GM21576 (cell line): ENCODE measurements around the gene MCF2L.

Source experiments
- ATAC-seq: cut with Tn5 transposase; IDR thresholded peaks from one replicate; pipeline ENCODE4 v1.9.1; 2021; ENCODE audit warnings: mild to moderate bottlenecking, moderate library complexity; ENCODE audit not compliant: unreplicated experiment

Gene MCF2L

DNA sequence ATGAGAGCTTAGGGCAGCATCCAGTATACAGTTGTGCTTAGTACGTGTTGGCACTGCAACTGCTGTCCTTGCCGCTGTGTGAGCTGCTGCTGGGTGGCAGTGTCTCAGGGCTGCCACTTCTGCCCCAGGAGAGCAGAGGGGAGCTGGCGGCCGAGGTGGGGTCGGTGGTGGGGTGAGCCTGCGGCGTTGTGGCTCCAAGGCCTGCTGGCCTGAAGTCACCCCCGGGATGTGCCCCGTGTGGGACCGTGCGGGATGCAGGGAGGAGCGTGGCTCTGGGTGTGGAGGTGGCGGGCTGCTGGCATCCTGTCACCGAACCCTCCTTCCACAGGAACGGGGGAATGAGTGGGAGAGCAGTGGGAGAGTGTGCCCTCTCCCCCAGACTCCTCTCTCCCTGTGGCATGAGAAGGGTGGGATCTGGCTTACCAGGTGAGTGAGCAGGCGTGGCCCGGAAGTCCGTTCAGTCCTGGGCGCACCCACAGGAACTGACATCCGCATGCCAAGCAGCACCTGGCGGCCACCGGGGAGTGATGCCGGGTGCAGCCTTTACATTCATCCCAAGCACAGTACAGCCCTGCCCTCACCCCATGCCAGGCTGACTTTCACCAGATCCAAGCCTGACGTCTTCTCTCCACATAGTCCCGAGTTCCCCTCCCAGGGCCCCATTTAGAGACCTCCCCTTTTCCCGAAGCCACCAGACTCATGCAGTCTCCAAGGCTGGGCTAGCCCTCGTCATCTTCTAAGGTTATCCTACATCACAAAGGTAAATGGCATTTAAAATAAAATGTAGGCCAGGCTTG is 26.6 kb downstream of the MCF2L start:
- ATAC-seq: no peak

DNA sequence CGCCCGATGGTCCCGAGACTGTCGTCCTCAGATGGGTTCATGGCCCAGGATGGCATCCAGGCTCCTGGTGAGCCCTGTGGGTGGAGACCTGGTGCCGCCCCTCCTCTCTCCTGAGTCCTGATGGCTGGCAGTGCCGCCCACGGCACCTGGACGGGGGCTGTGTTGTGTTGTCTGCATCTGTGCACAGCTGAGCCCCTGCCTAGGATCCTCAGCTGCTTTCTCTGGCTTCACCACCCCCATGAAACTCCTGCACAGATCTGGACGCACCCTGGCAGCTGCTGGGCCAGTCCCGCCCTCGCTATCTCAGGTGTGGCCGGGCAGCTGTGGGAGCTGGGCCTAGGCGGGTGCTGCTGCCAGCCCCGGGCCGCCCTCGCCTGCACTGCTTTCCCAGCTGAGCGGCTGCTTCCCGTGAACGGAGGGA is 27.7 kb downstream of the MCF2L start:
- no peak for ATAC-seq

DNA sequence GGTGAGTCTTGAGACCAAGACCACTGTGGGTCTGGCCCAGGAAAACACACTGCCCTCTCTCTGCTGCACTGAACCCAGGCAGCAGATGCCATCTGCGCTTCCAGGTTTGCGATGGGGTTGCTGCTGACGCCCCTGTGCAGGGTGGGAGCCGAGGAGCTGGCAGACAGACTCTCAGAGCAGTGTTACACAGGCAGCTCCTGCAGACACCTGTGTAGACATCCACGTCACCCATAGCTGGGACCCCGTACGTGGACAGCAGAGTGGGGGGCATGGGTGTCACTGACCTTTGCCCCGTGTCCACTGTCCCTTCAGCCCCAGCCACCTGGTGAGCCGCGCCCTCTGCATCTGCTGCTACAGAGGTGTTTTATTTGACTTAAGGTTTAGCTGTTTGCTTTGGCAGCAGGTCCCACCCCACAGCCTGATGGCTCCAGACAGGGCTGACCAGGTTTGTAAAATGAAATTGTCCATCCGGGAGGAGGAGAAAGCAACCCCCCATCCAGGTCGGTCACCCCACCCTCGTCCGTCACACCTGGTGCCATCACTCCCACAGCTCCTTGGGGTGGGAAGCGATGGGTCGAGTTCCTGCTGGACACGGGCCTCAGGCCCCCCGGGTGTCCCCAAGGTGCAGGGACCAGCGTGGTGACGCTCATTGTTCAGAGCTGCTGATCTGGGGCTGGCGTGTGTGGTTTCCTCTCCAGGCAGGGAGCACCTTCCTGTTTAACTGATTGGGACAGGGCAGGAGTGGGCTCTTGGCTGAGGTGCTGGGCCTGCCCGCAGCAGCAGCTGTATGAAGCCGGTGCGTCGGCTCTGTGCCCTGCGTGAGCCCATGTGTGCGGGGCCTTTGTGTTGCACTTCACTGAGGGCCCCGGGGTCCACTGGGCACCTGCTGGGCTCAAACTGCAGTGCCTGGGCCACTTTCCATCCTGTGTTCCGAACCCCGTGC is 28.4 kb downstream of the MCF2L start:
- no peak for ATAC-seq

DNA sequence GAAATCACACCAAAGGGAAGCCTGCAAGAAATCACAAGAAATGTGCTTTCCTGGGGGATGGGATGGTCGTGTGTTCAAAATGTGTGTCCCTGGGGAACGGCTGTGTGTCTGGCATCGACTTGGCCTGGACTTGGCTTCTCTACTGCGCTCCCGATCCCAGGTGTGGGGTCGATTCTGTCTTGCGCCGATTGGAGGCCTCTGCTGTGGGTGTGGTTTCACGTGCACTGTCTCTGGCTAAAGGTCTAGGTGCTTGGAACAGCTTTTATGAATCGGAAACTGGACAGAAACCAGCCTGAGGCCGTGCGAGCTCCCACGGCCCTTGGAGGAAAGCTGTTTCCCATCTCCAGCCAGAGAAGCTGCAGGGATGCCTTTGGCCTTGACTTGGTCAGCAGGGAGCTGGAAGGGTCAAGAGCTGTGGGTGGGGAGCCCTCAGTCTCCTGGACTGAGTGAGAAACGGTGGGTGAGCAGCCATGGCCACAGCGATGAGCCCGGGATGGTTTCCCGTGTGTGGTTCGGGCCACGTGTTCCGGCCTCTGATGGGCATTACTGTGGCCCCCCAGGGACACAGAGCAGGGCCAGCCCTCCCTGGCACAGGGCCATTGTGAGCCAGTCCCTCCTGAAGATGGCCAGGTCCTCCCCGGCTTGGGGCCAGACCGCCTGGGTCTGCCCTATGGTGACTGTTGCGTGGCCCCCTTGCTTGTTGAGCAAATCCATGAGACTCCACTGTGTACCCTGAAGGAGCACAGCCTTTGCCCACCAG is 29.7 kb downstream of the MCF2L start:
- no peak for ATAC-seq

DNA sequence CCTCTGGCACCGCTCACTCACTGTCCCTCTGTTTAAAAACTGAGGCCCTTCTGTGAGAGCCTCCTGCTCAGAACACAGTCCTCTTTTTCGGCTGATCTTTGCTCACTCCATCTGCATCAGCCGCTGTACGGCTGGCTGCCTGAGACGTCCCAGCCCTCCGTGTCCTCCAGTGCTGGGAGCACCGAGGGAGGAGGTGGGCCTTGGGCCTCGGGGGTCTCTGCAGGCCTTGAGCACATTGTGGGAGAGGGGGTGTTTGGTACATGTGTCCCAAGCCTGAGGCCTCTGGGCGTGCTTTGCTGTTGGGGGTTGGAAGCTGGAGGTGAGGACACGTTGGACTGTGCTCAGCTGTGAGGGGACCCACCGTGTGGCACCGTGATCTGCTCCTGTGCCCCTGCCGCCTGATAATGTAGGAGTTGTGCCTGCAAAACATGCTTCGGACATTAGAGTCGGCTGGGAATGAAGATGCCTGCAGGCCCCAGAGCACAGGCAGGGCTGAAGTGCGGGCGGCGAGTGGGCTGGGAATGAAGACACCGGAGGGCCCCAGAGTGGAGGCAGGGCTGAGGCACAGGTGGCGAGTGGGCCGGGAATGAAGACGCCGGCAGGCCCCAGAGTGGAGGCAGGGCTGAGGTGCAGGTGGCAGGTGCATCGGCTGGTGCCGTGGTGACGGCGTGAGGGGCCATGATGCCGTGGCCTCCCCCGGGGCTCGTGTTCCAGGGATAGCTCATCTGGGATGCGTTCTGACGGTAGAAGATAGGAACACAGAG is 30.6 kb downstream of the MCF2L start:
- no peak for ATAC-seq

DNA sequence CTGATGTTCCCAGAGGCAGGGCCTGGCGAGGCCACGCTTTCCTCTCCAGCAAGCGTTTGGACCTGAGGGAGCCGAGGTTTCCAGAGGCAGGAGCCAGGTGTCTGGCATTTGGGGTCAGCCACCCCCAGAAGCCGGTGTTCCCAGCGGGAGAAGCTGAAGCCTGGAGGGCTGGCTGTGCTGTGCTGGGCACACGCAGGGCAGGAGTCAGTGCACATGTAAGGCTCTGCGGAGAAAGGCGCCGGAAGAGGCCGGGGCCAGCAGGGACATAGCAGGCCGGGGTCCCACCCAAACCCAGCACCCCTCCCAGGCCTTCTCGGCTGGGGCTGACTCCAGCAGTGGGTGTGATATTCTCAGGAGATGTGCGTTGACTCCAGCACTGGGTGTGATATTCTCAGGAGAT is 31.6 kb downstream of the MCF2L start:
- no peak for ATAC-seq

DNA sequence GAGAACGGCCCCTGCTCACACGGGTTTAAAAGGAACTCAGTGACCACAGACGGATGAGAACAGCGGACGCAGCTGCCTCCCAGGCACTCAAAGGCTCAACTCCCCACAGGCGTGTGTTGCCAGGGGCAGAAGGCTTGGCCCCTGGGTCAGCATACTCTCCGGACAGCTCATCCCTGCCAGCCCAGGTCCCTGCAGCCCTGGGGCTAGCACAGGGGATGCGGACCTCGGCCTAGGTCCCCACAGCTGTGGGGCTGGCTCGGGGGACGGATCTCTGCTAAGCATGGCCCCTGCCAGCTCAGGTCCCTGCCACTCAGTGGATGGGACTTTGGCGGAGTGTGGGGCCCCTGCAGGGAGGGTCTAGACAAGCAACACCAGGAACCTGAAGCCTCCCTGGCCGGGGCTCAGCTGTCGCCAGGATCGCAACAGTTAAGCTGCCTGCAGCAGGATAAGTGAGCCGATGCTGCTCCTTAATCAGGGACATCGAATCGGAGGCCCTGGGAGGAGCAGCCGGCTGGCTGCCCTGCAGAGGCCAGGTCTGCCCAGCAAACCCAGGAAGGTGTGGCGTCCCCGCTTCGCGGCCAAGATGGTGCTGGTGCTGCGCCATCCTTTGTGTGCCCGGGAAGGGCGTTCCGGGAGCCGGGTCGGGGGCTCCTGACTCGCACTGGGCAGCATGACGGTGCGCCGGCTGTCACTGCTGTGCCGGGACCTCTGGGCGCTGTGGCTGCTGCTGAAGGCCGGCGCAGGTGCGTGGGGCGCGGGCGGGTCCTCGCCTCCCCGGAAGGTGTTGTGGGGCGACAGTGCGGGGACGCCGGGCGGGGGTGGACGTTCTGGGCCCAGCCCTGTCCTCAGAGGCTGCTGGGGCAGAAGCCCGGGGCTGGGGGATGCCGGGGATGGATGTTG is 32.5 kb downstream of the MCF2L start:
- ATAC-seq: no peak

DNA sequence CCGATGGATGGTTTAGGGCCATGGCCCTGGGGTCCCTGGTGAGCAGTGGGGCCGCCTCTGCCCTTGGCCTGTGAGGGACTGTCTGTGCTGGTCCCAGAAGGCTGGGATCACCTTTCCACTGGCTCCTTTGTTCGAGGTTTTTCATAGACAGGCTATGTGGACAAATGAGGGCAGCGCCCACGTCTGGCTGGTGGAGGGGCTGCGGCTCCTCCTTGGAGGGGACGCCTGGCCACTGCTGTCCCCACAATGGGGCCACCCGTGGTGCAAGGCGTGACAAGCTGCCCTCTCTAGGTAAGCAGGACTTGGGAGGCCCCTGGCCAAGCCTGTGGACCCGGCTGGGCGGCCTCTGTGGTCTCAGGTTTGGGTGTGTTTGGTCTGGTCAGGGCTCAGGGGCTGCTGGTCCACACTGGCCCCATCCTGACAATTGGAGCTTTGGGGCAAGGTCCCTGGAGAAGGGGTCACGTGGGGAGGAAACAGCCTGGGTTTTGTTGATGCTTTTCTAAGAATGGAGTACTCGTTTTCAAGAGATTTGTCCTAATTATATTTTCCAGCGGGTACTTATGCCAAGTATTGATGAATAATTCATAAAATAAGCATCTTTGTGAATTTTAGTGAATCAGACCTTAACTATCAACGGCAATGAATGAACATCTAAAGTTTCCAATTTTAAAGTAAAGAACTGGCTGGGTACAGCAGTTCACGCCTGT is 33.3 kb downstream of the MCF2L start:
- ATAC-seq: no peak

DNA sequence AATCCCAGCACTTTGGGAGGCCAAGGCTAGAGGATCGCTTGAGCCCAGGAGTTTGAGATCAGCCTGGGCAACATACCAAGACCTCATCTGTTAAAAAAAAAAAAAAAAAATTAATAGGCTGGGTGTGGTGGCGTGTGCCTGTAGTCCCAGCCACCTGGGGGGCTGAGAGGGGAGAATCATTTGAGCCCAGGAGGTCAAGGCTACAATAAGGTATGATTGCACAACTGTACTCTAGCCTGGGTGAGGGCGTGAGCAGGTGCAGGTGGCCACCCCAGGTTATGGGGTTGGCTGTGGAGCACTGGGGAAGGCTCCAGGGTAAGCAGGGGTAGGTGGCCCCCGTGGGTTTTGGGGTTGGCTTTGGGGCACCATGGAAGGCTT is 33.9 kb downstream of the MCF2L start:
- ATAC-seq: no peak

DNA sequence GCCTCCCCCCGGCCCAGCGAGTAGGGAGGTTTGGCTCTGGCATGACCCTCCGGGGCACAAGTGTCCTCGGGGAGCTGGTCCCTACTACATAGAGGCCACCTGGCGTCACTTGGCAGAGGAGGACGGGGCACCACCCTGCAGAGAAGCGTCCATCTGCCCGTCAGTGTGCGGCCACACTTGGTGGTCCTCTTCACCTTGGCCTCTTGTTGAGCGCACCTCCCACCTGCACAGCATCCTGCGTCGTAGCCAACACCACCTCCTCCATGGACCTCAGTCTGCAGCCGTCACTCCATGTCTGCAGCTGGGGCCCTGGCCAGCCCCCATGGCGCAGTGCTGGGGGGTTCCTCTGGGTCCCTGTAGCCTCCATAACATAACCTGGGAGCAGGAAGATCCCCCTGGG is 35.1 kb downstream of the MCF2L start:
- no peak for ATAC-seq

DNA sequence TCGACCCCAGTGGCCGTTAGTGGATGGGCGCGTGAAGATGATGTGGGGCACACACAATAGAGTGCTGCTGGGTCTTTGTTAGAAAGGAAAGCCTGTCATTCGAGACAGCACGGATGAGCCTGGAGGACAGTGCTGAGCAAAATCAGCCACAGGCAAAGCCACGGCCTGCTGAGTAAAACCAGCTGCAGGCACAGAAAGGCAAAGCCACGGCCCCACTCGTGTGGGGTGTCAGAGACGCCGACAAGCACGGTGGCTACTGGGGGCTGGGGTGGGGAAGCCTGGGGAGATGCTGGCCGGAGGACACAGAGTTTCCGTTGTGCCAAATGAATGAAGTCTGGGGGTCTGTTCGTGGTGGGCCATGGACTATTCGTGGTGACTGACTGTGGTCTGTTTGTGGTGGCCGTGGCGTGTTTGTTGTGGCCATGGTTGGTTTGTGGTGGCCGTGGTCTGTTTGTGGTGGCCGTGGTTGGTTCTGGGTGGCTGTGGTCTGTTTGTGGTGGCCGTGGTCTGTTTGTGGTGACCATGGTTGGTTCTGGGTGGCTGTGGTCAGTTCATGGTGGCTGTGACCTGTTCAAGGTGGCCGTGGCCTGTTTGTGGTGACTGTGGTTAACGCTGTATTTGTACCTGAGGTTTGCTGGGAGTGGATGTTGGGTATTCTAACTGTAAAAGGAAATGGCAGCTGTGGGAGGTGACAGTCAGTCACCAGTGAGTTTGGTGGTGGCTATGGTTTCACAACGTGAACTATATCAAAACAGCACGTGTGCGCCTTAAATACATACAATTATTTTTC is 36.3 kb downstream of the MCF2L start:
- no peak for ATAC-seq

DNA sequence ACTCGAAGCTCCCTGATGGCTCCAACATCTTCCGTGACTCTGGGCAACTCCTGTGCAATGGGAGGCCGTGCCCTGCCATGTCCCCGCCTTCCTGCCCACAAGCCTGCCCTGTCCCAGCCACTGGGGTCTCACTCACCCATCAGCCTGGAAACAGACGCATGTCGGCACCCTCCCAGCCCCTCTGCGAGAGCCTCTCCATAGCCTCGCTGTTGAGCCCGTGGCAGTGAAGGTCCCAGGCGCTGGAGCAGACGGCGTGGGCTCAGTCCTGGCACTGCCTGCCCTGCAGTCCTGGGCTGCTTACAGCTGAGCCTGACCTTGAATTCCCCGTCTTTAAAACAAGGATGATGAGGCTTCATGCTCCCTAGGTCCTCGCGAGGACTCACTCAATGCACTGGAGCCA is 37.0 kb downstream of the MCF2L start:
- no peak for ATAC-seq

DNA sequence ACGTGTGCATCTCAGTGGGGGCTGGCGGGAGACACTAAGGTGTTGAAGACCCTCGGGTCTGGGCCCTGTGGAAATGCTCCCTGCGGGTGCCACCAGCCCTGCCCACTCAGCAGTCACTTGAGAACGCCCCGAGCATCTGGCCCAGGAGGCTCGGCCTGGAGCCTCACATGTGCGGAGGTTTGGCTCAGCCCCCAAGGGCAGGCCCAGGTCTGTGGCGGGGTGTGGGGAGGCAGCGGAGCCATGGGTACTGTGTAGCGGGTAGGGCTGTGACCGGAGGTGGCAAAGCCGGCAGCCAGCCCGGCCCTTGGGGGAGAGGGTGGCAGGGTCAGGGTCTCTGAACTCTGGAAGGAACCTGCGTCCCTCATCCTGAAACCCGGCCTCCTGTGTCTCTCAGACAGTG is 37.6 kb downstream of the MCF2L start:
- ATAC-seq: no peak

DNA sequence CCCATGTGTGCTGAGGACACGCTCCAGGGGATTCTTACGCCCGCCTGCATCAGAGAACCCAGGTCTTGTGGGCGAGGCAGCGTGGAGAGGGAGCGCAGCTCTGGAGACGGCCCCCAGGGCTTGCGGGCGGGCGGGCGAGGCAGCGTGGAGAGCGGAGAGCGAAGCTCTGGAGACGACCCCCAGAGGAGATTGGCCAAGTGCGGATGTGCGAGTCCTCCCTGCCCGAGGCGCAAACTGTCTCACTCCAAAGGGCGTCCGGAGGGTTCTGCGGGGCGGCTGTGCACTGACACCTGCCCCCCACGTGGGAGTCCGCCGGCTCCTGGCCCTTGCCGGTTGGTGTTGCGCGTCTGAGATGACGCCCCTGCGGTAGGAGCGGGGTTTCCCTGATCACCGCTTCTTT is 39.8 kb downstream of the MCF2L start:
- no peak for ATAC-seq

DNA sequence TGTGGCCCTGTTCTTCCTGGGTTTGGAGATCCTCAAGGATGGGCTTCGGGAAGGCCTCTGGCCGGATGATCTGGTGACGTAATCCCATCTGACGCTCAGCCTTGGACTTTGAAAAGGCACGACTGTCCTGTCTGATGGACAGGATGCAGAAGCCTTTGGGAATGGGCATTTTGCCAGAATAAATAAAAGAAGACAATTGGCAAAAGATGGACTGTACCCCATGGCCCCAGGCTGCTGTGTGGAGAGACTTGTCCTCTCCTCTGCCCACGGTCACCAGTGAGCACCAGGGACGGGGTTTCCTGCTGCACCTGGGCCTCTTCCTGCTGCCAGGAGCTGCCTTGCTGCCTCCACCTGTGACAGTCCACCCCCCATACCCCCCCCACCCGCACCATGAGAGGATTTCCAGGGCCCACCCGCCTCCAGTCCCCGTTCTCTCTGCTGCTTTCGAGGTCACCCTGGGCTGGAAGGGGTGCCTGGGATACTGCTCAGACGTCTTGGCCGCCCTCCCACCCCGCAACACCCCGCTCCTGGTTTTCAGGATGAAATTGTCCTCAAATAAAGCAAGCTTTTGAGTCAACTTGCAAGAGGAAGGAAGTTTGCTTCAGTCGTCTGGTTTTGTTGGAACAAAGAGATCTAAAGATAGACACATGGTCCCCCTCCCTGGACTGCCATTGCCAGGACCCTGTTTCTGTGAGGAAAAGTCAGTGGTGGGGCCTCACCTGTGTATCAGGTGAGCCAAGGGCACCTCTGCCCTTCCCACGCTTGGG is 40.9 kb downstream of the MCF2L start:
- no peak for ATAC-seq

DNA sequence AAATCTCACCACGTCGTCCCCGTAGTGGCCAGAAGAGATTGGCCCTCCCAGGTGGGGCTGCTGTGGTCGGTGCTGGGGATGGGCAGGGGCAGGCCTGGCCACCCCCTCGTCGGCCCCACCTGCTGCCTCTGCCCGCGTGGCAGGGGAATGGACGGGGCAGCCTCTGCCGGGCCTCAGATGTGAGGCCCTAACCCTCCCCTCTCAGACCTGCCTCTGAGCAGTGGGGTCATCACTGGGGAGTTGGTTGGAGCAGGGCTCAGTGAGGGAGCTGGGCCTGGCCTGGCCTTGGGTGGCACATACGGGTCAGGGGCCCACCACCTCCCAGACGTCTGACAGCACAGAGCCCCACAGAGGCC is 41.5 kb downstream of the MCF2L start:
- no peak for ATAC-seq

DNA sequence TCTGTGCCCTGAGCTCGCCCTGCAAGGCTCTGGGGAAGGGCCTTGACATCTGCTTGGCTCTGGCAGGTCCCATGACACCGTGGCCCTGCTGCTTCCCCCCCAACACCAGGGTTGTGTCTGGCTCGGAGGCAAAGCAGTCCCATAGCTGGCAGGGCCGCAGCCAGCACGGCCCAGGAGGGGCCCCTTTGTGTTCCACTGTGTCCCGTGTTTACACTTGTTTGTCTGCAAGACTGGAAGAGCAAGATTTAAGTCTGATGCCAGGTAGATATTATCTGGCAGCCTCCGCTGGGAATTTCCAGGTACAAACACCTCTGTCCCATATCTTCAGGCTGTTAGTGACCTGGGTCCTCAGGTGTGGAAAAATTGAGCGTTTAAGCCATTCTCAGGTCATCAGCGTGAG is 44.3 kb downstream of the MCF2L start:
- no peak for ATAC-seq
